Measurements from ENCODE around the gene GAREM1. TPM values are rescaled to one million over a fixed set of nuclear protein-coding genes. Genes with fewer than 3 reads are reported as not detected.
"Not testable (repeated sequence)": the region's sequence is repeated elsewhere in the genome, so short reads cannot be mapped to it uniquely, and the experiment has no call there.

Gene GAREM1
- total RNA-seq, 1 experiment from 2014 or later = 0.41 TPM

DNA sequence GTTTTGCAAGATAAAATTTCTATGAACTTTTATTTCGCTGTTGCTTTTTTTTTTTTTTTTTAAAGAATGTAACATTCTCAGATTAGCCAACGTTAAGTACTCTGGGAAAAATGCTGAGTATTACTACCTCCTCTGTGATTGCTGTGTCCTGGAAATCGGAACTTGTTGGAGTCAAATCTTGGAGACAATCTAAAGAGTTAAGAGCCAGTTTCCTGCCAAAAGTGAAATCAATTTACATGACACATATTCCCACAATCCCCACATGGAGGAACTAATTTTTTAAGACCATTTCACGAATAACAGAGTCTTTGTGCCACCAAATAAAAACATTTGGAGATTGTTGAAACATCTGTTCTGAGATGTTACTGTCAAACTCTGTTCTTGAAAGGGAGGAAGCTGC is 153.0 kb downstream of the GAREM1 start:
- DNase-seq (ENCODE audit: low read depth) = no peak
- in situ Hi-C loops (cut with HindIII; ENCODE audit: low pct_unique_long_range_greater_than_20kb, low sequenced_read_pairs) = no loop called here

DNA sequence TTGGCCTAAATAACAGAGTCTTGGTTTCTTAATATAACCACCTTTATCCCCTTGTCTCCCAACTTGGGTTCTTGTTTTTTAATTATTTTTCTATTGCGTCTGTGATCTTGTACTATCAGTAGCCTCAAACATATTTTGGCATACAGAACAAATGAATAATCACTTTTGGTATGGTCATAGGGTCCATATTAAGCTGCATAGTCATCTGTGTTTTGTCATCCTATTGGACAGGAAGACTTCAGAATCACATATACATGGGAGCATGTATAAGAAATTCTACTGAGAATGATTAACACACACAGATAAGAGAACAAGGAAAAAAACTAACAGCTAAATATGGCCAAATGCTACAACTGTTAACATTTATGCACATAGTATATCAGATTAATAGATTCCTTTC is 154.8 kb downstream of the GAREM1 start:
- DNase-seq (ENCODE audit: low read depth) = no peak
- in situ Hi-C loops (cut with HindIII; ENCODE audit: low pct_unique_long_range_greater_than_20kb, low sequenced_read_pairs) = no loop called here

DNA sequence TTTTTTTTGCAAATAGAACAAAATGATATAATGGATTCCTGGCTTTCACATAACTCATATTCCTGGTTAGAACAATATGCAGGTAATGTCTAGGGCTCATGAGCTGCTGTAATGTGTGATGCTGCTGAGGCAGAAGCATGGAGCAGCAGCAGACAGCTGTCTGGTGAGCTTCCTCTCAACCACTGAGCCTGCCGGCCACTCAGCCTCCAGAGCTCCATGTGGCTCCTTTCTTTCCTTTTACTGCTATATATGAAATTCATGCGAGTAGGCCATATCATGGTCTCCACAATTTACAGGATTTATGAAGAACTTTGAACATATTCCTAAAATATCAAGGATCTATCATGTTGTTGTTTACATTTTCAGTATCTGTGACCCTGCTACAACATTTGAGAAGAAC is 159.9 kb downstream of the GAREM1 start:
- in situ Hi-C loops (cut with HindIII; ENCODE audit: low pct_unique_long_range_greater_than_20kb, low sequenced_read_pairs) = no loop called here
- DNase-seq (ENCODE audit: low read depth) = no peak

- in situ Hi-C loops (cut with HindIII; ENCODE audit: low pct_unique_long_range_greater_than_20kb, low sequenced_read_pairs) = no loop called here
- no peak for DNase-seq (ENCODE audit: low read depth)
Measured at GRCh38 chr18:32310101-32310500, 160.6 kb downstream of the GAREM1 start.

GRCh38 chr18:32308493-32309120 is 162.1 kb downstream of the GAREM1 start:
- in situ Hi-C loops (cut with HindIII; ENCODE audit: low pct_unique_long_range_greater_than_20kb, low sequenced_read_pairs) = no loop called here
- DNase-seq (ENCODE audit: low read depth) = peak; percentile 43

DNA sequence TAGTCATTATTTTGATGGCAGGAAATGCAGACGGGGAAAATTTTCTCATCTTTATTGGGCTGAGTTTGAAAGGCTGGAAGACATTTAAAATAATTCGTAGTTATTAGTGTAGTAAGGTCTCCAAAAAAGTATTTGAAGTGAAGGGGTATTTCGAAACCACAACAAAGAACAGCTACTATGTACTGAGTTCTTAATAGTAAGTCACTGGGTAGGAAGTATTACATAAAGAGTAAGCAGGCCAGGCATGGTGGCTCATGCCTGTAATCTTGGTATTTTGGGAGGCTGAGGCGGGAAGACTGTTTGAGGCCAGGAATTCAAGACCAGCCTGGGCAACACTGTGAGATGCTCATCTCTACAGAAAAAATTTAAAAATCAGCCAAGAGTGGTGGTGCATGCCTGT is 167.3 kb downstream of the GAREM1 start:
- DNase-seq (ENCODE audit: low read depth) = no peak
- in situ Hi-C loops (cut with HindIII; ENCODE audit: low pct_unique_long_range_greater_than_20kb, low sequenced_read_pairs) = no loop called here

GRCh38 chr18:32302806-32303205 is 167.9 kb downstream of the GAREM1 start:
- DNase-seq (ENCODE audit: low read depth) = no peak
- in situ Hi-C loops (cut with HindIII; ENCODE audit: low pct_unique_long_range_greater_than_20kb, low sequenced_read_pairs) = no loop called here

DNA sequence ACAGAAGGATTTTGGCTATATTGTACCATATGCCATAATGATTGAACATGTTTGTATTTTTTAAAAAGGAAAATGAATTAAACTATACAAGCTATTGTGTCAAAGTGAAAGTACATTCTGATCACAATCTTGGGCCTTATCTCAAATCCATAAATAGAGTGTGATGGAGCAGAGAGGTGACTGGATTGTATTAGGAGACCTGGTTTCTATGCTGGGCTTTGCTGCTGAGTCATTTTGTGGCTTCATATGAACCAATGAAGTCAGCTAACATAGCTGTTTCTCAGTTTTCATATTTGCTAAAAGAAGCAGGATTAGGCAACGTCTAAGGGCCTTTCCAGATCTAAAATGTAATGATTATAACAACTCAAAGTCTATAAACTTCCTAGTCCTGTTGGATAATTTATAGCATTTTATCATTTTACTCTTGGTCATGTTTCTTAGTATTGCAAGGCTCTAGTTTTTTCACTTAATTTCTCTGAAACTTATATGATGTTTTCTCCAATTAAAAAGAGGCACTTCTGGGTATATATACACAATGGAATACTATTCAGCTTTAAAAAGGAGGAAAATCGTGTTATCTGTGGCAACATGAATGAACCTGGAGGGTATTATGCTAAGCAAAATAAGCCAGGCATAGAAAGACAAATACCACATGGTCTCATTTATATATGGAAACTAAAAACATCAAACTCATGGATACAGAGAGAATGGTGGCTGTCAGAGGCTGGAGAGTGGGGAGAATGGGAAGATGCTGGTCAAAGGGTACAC is 168.5 kb downstream of the GAREM1 start:
- in situ Hi-C loops (cut with HindIII; ENCODE audit: low pct_unique_long_range_greater_than_20kb, low sequenced_read_pairs) = no loop called here
- DNase-seq (ENCODE audit: low read depth) = peak; percentile 36

- in situ Hi-C loops (cut with HindIII; ENCODE audit: low pct_unique_long_range_greater_than_20kb, low sequenced_read_pairs) = no loop called here
- DNase-seq (ENCODE audit: low read depth) = no peak
Measured at GRCh38 chr18:32301361-32301760, 169.3 kb downstream of the GAREM1 start.

GRCh38 chr18:32300914-32301313 is 169.8 kb downstream of the GAREM1 start:
- in situ Hi-C loops (cut with HindIII; ENCODE audit: low pct_unique_long_range_greater_than_20kb, low sequenced_read_pairs) = no loop called here

GRCh38 chr18:32299484-32299883 is 171.2 kb downstream of the GAREM1 start:
- no peak for DNase-seq (ENCODE audit: low read depth)
- in situ Hi-C loops (cut with HindIII; ENCODE audit: low pct_unique_long_range_greater_than_20kb, low sequenced_read_pairs) = no loop called here

More at GRCh38 chr18:32300914-32301313, 169.8 kb downstream of the GAREM1 start:
- DNase-seq (ENCODE audit: low read depth) = no peak

DNA sequence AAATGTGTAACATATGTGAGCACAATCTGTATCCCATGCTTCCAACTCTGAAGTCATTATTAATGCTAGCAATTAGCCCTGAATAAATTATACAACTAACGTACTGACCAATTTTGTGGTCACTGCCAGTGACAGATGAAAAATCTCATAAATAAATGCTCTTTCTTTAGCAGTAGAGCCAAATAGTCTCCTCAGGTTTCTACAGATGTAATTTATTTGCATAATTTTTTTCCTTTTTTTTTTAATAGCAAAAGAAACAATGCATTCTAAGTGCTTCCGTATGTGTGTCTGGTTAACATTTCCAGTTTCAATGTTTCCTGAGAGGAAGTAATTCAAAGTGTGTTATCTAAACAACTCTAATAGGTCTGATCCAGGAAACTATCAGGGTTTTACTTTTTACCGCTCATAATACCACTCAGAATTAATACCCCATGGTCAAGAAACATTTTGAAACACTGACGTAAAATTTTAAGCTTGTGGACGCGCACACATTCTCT is 172.5 kb downstream of the GAREM1 start:
- in situ Hi-C loops (cut with HindIII; ENCODE audit: low pct_unique_long_range_greater_than_20kb, low sequenced_read_pairs) = no loop called here
- DNase-seq (ENCODE audit: low read depth) = no peak

DNA sequence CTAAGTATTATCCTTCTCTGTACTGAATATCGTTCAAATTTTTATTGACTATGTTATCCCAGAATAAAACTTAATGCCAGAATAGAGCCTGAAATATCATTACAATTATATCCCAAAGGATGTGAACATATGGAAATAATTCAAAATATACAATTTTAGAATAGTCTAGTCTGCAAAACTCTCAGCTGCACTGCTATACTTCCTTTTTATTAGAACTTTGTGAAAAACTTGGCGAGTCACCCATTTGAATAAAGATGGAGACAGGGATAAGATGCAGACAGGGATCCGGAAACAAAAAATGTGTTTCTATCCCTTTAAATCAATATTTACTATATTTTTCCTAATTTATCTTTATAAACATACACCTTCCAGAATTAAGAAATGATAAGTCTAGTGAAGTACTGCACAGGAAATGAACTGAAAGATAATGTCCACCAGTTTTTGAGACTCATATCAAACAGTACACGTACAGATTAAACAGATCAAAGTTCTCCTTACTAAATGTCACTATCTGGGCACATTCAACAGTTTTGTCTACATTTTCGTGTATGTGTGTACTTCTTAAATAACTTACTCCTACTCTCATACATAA is 173.0 kb downstream of the GAREM1 start:
- in situ Hi-C loops (cut with HindIII; ENCODE audit: low pct_unique_long_range_greater_than_20kb, low sequenced_read_pairs) = no loop called here
- no peak for DNase-seq (ENCODE audit: low read depth)

DNA sequence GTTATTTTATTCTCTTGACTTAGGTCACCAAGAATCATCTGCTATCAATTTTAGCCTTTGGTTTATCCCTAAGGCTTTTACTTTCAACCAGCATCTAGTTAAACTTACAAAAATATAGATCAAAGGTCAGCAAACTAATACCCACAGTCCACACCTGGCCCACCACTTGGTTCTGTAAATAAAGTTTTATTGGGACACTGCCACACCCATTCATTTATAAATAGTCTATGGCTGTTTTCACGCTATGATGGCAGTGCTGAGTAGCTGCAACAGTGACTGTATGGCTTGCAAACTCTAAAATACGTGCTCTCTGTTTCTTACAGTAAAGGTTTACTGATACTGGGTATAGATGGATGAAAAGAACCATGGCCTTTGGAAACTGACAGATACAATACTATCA is 173.8 kb downstream of the GAREM1 start:
- in situ Hi-C loops (cut with HindIII; ENCODE audit: low pct_unique_long_range_greater_than_20kb, low sequenced_read_pairs) = no loop called here
- DNase-seq (ENCODE audit: low read depth) = no peak

GRCh38 chr18:32295604-32296003 is 175.1 kb downstream of the GAREM1 start:
- in situ Hi-C loops (cut with HindIII; ENCODE audit: low pct_unique_long_range_greater_than_20kb, low sequenced_read_pairs) = no loop called here
- no peak for DNase-seq (ENCODE audit: low read depth)

- in situ Hi-C loops (cut with HindIII; ENCODE audit: low pct_unique_long_range_greater_than_20kb, low sequenced_read_pairs) = no loop called here
- no peak for DNase-seq (ENCODE audit: low read depth)
Measured at GRCh38 chr18:32293107-32293506, 177.6 kb downstream of the GAREM1 start.

DNA sequence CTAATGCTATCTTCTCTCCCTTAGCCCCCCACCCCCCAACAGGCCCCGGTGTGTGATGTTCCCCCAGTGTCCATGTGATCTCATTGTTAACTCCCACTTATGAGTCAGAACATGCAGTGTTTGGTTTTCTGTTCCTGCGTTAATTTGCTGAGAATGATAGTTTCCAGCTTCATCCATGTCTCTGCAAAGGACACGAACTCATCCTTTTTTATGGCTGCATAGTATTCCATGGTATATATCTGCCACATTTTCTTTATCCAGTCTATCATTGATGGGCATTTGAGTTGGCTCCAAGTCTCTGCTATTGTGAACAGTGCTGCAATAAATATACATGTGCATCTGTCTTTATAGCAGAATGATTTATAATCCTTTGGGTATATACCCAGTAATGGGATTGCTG is 179.1 kb downstream of the GAREM1 start:
- in situ Hi-C loops (cut with HindIII; ENCODE audit: low pct_unique_long_range_greater_than_20kb, low sequenced_read_pairs) = not testable (repeated sequence)

GRCh38 chr18:32290810-32291209 is 179.9 kb downstream of the GAREM1 start:
- DNase-seq (ENCODE audit: low read depth) = no peak
- in situ Hi-C loops (cut with HindIII; ENCODE audit: low pct_unique_long_range_greater_than_20kb, low sequenced_read_pairs) = no loop called here

More for the DNA sequence above, 179.1 kb downstream of the GAREM1 start:
- not testable (repeated sequence) for DNase-seq (ENCODE audit: low read depth)

- peak; percentile 32 for DNase-seq (ENCODE audit: low read depth)
- in situ Hi-C loops (cut with HindIII; ENCODE audit: low pct_unique_long_range_greater_than_20kb, low sequenced_read_pairs) = no loop called here
Measured at GRCh38 chr18:32289483-32290075, 181.1 kb downstream of the GAREM1 start.
